Panc1 (cell line): Measurements from ENCODE around the gene DGKZ. TPM values are rescaled to one million over a fixed set of nuclear protein-coding genes. Genes with fewer than 3 reads are reported as not detected.

Experiments used
- ATAC-seq: fragments of 200-7000 bp; cut with Tn5 transposase; 2 replicates; pipeline ENCODE4 v1.9.1; 2020; ENCODE audit warnings: mild to moderate bottlenecking, moderate library complexity
- BruUV-seq: library from RNA; stranded (reverse); fragments of 400-500 nt; replicated peaks from 2 replicates; lab custom pipeline; 2021; lab: Mats Ljungman, UMichigan
- CTCF ChIA-PET: fragments of 300-600 bp; sonication (Branson Sonifier 250); formaldehyde crosslinking; loops from one replicate; lab custom pipeline; 2022; ENCODE audit warnings: antibody characterized with exemption; lab: Charles Lee
- POLR2A ChIA-PET: fragments of 300-600 bp; sonication (Branson Sonifier 250); formaldehyde crosslinking; loops from one replicate; lab custom pipeline; 2022; ENCODE audit warnings: antibody characterized with exemption; lab: Charles Lee
- DNase-seq: peaks from one replicate; pipeline ENCODE4 v3.0.0-alpha.2; 2010; ENCODE audit warnings: low read depth, low spot score
- H3K27ac ChIP-seq: 2 replicates; pipeline ENCODE4 v1.5.1; 2011; ENCODE audit warnings: mild to moderate bottlenecking, low read length, inconsistent platforms
- H3K27me3 ChIP-seq: fragments of 200-500 bp; sonication (Bioruptor generic); 2 replicates; pipeline ENCODE4 v1.6.0; 2014; ENCODE audit warnings: low read length, inconsistent platforms; ENCODE audit not compliant: control insufficient read depth, insufficient read depth
- H3K36me3 ChIP-seq: fragments of 200-500 bp; sonication (Bioruptor generic); 2 replicates; pipeline ENCODE4 v1.5.1; 2014; ENCODE audit warnings: inconsistent platforms, mild to moderate bottlenecking, low read length, moderate library complexity; ENCODE audit not compliant: control insufficient read depth, insufficient read depth
- H3K4me1 ChIP-seq: 2 replicates; pipeline ENCODE4 v1.5.1; 2011; ENCODE audit warnings: inconsistent platforms, mild to moderate bottlenecking, low read length, moderate library complexity; ENCODE audit not compliant: control insufficient read depth, insufficient read depth
- H3K4me3 ChIP-seq, 2 experiments: 2 replicates each; pipeline ENCODE4 v1.5.1; 2011 to 2012; ENCODE audit warnings: low read depth in 2 of 2, low read length in 2 of 2, mild to moderate bottlenecking in 2 of 2, inconsistent platforms in 1 of 2, moderate library complexity in 1 of 2
- H3K9me3 ChIP-seq: fragments of 200-500 bp; sonication (Bioruptor generic); 2 replicates; pipeline ENCODE4 v1.5.1; 2014; ENCODE audit warnings: low read depth, mild to moderate bottlenecking, inconsistent platforms, low read length, moderate library complexity; ENCODE audit not compliant: control insufficient read depth, insufficient read depth
- CTCF ChIP-seq: fragments of 450-650 bp; IDR thresholded peaks from 2 replicates; pipeline ENCODE4 v1.5.1; 2017; ENCODE audit warnings: mild to moderate bottlenecking
- POLR2AphosphoS5 ChIP-seq: IDR thresholded peaks from 2 replicates; pipeline ENCODE4 v1.6.1; 2012; ENCODE audit warnings: mild to moderate bottlenecking, low read depth, low read length, moderate library complexity
- REST ChIP-seq, 2 experiments: IDR thresholded peaks; 2 replicates each; pipeline ENCODE4 v1.6.1; 2011 to 2012; ENCODE audit warnings: low read depth in 2 of 2, control low read depth in 1 of 2, low read length in 1 of 2, mild to moderate bottlenecking in 1 of 2, moderate library complexity in 1 of 2; ENCODE audit not compliant: insufficient read depth in 1 of 2
- SIN3A ChIP-seq: IDR thresholded peaks from 2 replicates; pipeline ENCODE4 v1.6.1; 2012; ENCODE audit warnings: low read depth, mild to moderate bottlenecking, low read length, moderate library complexity, borderline replicate concordance; ENCODE audit not compliant: insufficient read depth
- TCF7L2 ChIP-seq: IDR thresholded peaks from 2 replicates; pipeline ENCODE4 v1.6.1; 2011; ENCODE audit warnings: mild to moderate bottlenecking, low read depth, low read length, inconsistent platforms
- in situ Hi-C: cut with HindIII; loops from 2 replicates; pipeline ENCODE4 v1.10.0; 2016; ENCODE audit warnings: low sequenced_read_pairs, low pct_unique_long_range_greater_than_20kb
- intact Hi-C: fragments of 100-400 bp; cut with micrococcal nuclease; formaldehyde crosslinking; loops from one replicate; pipeline ENCODE4 v1.10.0; 2022; ENCODE audit not compliant: unreplicated experiment
- total RNA-seq: library from RNA; stranded (reverse); gene quantifications from one replicate; pipeline ENCODE4 v1.2.1, GENCODE V29; 2021; ENCODE audit not compliant: unreplicated experiment

DGKZ gene
- total RNA-seq, 1 experiment from 2014 or later, result 104 TPM

- Histone ChIP-seq H3K4me3 (peak overlapping the region; percentile 49 to 70), H3K9me3 (no peaks in the 10 kb centered on the region), H3K36me3 (no peaks in the 10 kb centered on the region), H3K4me1 (peaks cover 17% of the 10 kb centered on the region), H3K27ac (no peak overlapping the region), H3K27me3 (peaks cover 3% of the 10 kb centered on the region; the same call in 1 of the 2 replicates)
- DNase-seq, result no peak
- no peak for ATAC-seq
- in situ Hi-C loops (no loop called here), intact Hi-C loops (no loop called here)
- TF ChIP-seq SIN3A, result no peak
- no peak for TF ChIP-seq POLR2AphosphoS5
- no peak for TF ChIP-seq REST (IDR thresholded peaks at IDR 0.05; ENCODE audit: insufficient read depth in 1 of 2, low read depth in 2 of 2, low read length in 1 of 2)
- no peak for TF ChIP-seq TCF7L2
- no peak for TF ChIP-seq CTCF
- ChIA-PET CTCF (interaction anchor here (0.7 kb wide), 1 partner anchor 9 kb away, joined by 4 read pairs; no protein-coding TSS in a partner anchor), POLR2A (interaction anchor here (0.6 kb wide), 2 partner anchors 772 to 1543 kb away, joined by 5 to 11 read pairs; no protein-coding TSS in a partner anchor)
- no TSS peak for BruUV-seq
Observed at GRCh38 chr11:46391186-46391577, 43.9 kb downstream of the DGKZ start.

- peak; percentile 92; the same call in 1 of the 2 replicates for TF ChIP-seq CTCF
- peak; percentile 30; the same call in 1 of the 2 replicates for TF ChIP-seq SIN3A
- peak in 1 of 2 experiments; percentile 80; a peak in 2 of 4 replicates for TF ChIP-seq REST (IDR thresholded peaks at IDR 0.05; ENCODE audit: insufficient read depth in 1 of 2, low read depth in 2 of 2, low read length in 1 of 2)
- TF ChIP-seq POLR2AphosphoS5, result no peak
- POLR2A ChIA-PET, result interaction anchor here (0.6 kb wide), 2 partner anchors 773 to 1544 kb away, joined by 5 to 11 read pairs; no protein-coding TSS in a partner anchor
- intact Hi-C loops, result no loop called here
- Histone ChIP-seq H3K27me3 (peaks cover 3% of the 10 kb centered on the region; the same call in 1 of the 2 replicates), H3K4me1 (peaks cover 17% of the 10 kb centered on the region), H3K27ac (no peak within 1 kb of the TSS), H3K4me3 (peak within 1 kb of the TSS; percentile 49 to 70), H3K9me3 (no peaks in the 10 kb centered on the region), H3K36me3 (no peaks in the 10 kb centered on the region)
- ATAC-seq (peak; percentile 72), DNase-seq (no peak)
- no TSS peak for BruUV-seq
- CTCF ChIA-PET, result interaction anchor here (0.5 to 1.4 kb wide), 8 partner anchors 9 to 478 kb away, joined by 3 to 7 read pairs (median 4); partner anchors contain the start of genes ATG13 and HARBI1
- in situ Hi-C loops, result no loop called here
Observed at GRCh38 chr11:46391578-46392420, 44.5 kb downstream of the DGKZ start, which contains the start of gene CHRM4. Gene CHRM4, minus strand, starts transcription at chr11:46391776. Its CDS starts 5,219 bp downstream, at chr11:46386557.
